ENCODE measurements around the gene TBC1D2B.

GRCh38 chr15:78056714-78057269 lies 20.7 kb downstream of the TBC1D2B start:
- TF ChIP-seq POLR2A (IDR thresholded peaks at IDR 0.05), result no peak
- TF ChIP-seq, protein P1, sequence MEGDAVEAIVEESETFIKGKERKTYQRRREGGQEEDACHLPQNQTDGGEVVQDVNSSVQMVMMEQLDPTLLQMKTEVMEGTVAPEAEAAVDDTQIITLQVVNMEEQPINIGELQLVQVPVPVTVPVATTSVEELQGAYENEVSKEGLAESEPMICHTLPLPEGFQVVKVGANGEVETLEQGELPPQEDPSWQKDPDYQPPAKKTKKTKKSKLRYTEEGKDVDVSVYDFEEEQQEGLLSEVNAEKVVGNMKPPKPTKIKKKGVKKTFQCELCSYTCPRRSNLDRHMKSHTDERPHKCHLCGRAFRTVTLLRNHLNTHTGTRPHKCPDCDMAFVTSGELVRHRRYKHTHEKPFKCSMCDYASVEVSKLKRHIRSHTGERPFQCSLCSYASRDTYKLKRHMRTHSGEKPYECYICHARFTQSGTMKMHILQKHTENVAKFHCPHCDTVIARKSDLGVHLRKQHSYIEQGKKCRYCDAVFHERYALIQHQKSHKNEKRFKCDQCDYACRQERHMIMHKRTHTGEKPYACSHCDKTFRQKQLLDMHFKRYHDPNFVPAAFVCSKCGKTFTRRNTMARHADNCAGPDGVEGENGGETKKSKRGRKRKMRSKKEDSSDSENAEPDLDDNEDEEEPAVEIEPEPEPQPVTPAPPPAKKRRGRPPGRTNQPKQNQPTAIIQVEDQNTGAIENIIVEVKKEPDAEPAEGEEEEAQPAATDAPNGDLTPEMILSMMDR (IDR thresholded peaks at IDR 0.05), result no peak

Data from body of pancreas (tissue), 4 donors.